ENCODE measurements around the gene KCNG2. TPM values are rescaled to one million over a fixed set of nuclear protein-coding genes. Genes with fewer than 3 reads are reported as not detected.

KCNG2 gene
- polyA plus RNA-seq, 1 donor from 2014 or later = not detected

DNA sequence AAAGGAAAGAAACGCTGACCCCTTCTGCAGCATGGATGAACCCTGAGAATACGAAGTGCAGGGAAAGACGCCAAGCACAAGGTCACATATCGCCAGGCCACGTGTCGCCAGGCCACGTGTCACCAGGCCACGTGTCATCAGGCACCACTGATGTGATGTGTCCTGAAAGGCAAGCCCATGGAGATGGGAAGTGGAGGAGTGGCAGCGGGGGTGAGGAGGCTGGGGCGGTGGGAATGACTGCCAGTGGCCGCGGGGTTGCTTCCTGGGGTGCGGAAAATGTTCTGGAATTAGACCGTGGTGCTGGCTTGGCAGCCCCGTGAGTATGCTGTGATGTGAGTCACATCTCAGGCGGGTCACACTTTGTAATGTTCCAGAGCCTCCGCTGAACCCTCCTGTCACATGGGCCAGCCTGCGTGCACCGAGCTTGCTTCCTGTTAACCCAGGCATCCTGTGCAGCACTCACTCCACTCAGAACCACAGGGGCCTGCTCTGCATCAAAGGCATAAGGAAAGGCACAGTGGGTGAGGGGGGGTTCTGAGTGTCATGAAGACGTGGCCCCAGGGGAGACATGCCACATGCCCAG, 114.8 kb downstream of the KCNG2 start:
- H3K9me2 ChIP-seq (ENCODE audit: insufficient read depth, low read length) = no peaks in the 10 kb centered on the region
- no peak overlapping the region for H2AFZ ChIP-seq (ENCODE audit: low read depth, low read length)
- H3K27ac ChIP-seq (ENCODE audit: low read length) = no peak overlapping the region
- no peaks in the 10 kb centered on the region for H3K79me2 ChIP-seq (replicated peaks; ENCODE audit: insufficient read depth, low read length)
- H3K9ac ChIP-seq (ENCODE audit: low read length) = no peak overlapping the region
- H3K27me3 ChIP-seq (ENCODE audit: insufficient read depth, low read depth, low read length) = no peaks in the 10 kb centered on the region
- TF ChIP-seq EP300 (conservative IDR thresholded peaks at IDR 0.05; ENCODE audit: poor library complexity, severe bottlenecking) = no peak
- no peak for TF ChIP-seq RAD21 (conservative IDR thresholded peaks at IDR 0.05)
- TF ChIP-seq, protein P1, sequence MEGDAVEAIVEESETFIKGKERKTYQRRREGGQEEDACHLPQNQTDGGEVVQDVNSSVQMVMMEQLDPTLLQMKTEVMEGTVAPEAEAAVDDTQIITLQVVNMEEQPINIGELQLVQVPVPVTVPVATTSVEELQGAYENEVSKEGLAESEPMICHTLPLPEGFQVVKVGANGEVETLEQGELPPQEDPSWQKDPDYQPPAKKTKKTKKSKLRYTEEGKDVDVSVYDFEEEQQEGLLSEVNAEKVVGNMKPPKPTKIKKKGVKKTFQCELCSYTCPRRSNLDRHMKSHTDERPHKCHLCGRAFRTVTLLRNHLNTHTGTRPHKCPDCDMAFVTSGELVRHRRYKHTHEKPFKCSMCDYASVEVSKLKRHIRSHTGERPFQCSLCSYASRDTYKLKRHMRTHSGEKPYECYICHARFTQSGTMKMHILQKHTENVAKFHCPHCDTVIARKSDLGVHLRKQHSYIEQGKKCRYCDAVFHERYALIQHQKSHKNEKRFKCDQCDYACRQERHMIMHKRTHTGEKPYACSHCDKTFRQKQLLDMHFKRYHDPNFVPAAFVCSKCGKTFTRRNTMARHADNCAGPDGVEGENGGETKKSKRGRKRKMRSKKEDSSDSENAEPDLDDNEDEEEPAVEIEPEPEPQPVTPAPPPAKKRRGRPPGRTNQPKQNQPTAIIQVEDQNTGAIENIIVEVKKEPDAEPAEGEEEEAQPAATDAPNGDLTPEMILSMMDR (IDR thresholded peaks at IDR 0.05; ENCODE audit: poor library complexity, severe bottlenecking) = no peak
- TF ChIP-seq, protein P2, sequence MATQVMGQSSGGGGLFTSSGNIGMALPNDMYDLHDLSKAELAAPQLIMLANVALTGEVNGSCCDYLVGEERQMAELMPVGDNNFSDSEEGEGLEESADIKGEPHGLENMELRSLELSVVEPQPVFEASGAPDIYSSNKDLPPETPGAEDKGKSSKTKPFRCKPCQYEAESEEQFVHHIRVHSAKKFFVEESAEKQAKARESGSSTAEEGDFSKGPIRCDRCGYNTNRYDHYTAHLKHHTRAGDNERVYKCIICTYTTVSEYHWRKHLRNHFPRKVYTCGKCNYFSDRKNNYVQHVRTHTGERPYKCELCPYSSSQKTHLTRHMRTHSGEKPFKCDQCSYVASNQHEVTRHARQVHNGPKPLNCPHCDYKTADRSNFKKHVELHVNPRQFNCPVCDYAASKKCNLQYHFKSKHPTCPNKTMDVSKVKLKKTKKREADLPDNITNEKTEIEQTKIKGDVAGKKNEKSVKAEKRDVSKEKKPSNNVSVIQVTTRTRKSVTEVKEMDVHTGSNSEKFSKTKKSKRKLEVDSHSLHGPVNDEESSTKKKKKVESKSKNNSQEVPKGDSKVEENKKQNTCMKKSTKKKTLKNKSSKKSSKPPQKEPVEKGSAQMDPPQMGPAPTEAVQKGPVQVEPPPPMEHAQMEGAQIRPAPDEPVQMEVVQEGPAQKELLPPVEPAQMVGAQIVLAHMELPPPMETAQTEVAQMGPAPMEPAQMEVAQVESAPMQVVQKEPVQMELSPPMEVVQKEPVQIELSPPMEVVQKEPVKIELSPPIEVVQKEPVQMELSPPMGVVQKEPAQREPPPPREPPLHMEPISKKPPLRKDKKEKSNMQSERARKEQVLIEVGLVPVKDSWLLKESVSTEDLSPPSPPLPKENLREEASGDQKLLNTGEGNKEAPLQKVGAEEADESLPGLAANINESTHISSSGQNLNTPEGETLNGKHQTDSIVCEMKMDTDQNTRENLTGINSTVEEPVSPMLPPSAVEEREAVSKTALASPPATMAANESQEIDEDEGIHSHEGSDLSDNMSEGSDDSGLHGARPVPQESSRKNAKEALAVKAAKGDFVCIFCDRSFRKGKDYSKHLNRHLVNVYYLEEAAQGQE (IDR thresholded peaks at IDR 0.05; ENCODE audit: borderline replicate concordance) = no peak
- no peak for TF ChIP-seq POLR2AphosphoS5 (IDR thresholded peaks at IDR 0.05)
- TF ChIP-seq TAF1 (IDR thresholded peaks at IDR 0.05; ENCODE audit: low read depth) = no peak
- no peak for TF ChIP-seq EZH2 (IDR thresholded peaks at IDR 0.05; ENCODE audit: borderline replicate concordance, insufficient read depth, low read length, poor library complexity, severe bottlenecking)
- no peak for TF ChIP-seq MXI1 (conservative IDR thresholded peaks at IDR 0.05; ENCODE audit: poor library complexity, severe bottlenecking)
- peaks cover 16% of the 10 kb centered on the region for H3K36me3 ChIP-seq (ENCODE audit: insufficient read depth, low read length)
- no peak overlapping the region for H3K4me2 ChIP-seq (ENCODE audit: low read length)
- no peak overlapping the region for H3K4me3 ChIP-seq (ENCODE audit: low read length)
- H4K20me1 ChIP-seq (ENCODE audit: insufficient read depth) = no peaks in the 10 kb centered on the region
- H3F3A ChIP-seq (ENCODE audit: insufficient read depth, low read length, poor library complexity, severe bottlenecking) = no peaks in the 10 kb centered on the region
- peaks cover 20% of the 10 kb centered on the region for H3K9me3 ChIP-seq (ENCODE audit: low read length)

DNA sequence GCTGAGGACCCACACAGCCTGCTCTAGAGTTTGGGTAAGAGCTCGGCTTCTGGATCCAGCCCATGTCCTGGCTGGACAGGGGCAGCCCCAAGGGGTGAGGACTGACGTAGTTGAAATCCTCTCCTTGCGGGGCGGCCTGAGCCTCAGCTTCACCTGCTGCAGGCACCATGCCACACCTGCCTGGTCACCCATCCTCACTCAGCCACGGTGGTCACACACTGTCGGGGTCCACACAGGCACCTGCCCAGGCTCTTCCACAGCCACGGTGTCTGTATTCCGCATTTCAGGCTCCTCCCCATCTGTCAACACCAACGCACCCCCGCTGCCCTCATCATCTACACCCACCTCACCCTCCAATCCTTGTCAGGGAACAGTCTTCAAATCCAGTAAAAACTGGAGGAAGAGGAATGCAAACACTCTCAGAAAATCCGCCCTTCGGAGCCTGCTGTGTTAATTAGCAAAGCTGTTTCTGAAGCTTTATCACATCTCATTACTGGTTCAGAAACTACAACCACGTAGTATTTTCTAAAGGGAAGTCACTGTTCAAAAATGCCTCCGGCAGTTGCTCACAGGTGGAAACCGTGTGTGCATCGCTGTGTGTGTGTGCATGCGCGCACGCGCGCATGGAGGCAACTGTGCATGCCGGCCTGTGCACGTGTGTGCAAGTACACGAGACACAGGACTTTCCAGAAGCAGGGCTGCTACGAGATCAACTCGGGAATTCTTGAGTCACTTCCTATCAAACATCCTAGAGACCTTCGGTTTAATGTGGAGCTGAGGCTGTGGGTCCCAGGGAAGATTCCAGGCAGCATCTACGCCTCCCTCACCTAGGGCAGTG, 115.5 kb downstream of the KCNG2 start:
- H3K79me2 ChIP-seq (replicated peaks; ENCODE audit: insufficient read depth, low read length) = no peaks in the 10 kb centered on the region
- no peaks in the 10 kb centered on the region for H3K27me3 ChIP-seq (ENCODE audit: insufficient read depth, low read depth, low read length)
- no peaks in the 10 kb centered on the region for H4K20me1 ChIP-seq (ENCODE audit: insufficient read depth)
- H3K9me2 ChIP-seq (ENCODE audit: insufficient read depth, low read length) = no peaks in the 10 kb centered on the region
- no peak overlapping the region for H3K4me3 ChIP-seq (ENCODE audit: low read length)
- no peak overlapping the region for H3K9ac ChIP-seq (ENCODE audit: low read length)
- no peaks in the 10 kb centered on the region for H3F3A ChIP-seq (ENCODE audit: insufficient read depth, low read length, poor library complexity, severe bottlenecking)
- TF ChIP-seq SMC3 (conservative IDR thresholded peaks at IDR 0.05; ENCODE audit: poor library complexity) (no peak), EP300 (conservative IDR thresholded peaks at IDR 0.05; ENCODE audit: poor library complexity, severe bottlenecking) (no peak), EZH2 (IDR thresholded peaks at IDR 0.05; ENCODE audit: borderline replicate concordance, insufficient read depth, low read length, poor library complexity, severe bottlenecking) (no peak), MXI1 (conservative IDR thresholded peaks at IDR 0.05; ENCODE audit: poor library complexity, severe bottlenecking) (no peak), RAD21 (conservative IDR thresholded peaks at IDR 0.05) (no peak), POLR2AphosphoS5 (IDR thresholded peaks at IDR 0.05) (no peak), TAF1 (IDR thresholded peaks at IDR 0.05; ENCODE audit: low read depth) (no peak)
- TF ChIP-seq, protein P1 (IDR thresholded peaks at IDR 0.05; ENCODE audit: poor library complexity, severe bottlenecking) = no peak
- TF ChIP-seq, protein P2 (IDR thresholded peaks at IDR 0.05; ENCODE audit: borderline replicate concordance) = no peak
- no peak overlapping the region for H3K27ac ChIP-seq (ENCODE audit: low read length)
- H2AFZ ChIP-seq (ENCODE audit: low read depth, low read length) = no peak overlapping the region
- peaks cover 16% of the 10 kb centered on the region for H3K36me3 ChIP-seq (ENCODE audit: insufficient read depth, low read length)
- H3K4me2 ChIP-seq (ENCODE audit: low read length) = no peak overlapping the region
- peaks cover 21% of the 10 kb centered on the region for H3K9me3 ChIP-seq (ENCODE audit: low read length)
